ENCODE data around the gene XXYLT1.

DNA sequence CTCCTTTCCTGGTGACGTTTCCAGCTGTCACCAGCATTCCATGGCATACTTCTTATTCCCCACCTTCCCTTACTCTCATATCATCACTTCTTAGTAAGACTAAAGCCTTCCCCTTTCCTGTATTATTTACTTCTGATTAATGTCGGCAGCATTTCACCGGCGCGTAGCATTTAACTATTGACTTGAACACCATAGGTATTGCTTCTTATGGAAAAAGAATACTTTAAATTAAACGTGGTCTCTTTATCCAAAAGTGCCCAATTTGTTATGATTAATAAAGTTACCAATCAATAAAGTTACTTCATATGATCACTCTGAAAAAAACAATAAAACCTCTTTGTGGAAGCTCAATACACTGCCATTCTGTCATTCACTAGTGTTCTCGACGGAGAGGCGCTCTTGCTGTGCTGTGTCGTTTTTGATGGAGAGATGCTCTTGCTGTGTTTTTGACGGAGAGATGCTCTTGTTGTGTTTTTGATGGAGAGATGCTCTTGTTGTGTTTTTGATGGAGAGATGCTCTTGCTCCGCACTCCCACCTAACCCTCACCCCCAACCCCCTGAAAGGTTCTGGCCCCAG, 165.0 kb downstream of the XXYLT1 start:
- TF ChIP-seq, protein P1, sequence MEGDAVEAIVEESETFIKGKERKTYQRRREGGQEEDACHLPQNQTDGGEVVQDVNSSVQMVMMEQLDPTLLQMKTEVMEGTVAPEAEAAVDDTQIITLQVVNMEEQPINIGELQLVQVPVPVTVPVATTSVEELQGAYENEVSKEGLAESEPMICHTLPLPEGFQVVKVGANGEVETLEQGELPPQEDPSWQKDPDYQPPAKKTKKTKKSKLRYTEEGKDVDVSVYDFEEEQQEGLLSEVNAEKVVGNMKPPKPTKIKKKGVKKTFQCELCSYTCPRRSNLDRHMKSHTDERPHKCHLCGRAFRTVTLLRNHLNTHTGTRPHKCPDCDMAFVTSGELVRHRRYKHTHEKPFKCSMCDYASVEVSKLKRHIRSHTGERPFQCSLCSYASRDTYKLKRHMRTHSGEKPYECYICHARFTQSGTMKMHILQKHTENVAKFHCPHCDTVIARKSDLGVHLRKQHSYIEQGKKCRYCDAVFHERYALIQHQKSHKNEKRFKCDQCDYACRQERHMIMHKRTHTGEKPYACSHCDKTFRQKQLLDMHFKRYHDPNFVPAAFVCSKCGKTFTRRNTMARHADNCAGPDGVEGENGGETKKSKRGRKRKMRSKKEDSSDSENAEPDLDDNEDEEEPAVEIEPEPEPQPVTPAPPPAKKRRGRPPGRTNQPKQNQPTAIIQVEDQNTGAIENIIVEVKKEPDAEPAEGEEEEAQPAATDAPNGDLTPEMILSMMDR (conservative IDR thresholded peaks at IDR 0.05; ENCODE audit: low read depth, low read length): no peak
- no peak for TF ChIP-seq EZH2phosphoT487 (IDR thresholded peaks at IDR 0.05; ENCODE audit: borderline replicate concordance, low read length)
